RWPE1 (cell line): ENCODE data around the gene ST7.

Experiments used
- CTCF ChIA-PET: fragments of 350-600 bp; sonication (Branson Sonifier 250); formaldehyde crosslinking; extraction: SDS; loops from one replicate; lab custom pipeline; 2021; lab: Yijun Ruan, JAX
- POLR2A ChIA-PET: fragments of 400-600 bp; formaldehyde crosslinking; extraction: SDS; loops from one replicate; lab custom pipeline; 2020; ENCODE audit warnings: antibody characterized with exemption; ENCODE audit not compliant: low non-redundant PET; lab: Yijun Ruan, JAX
- DNase-seq: peaks from one replicate; pipeline ENCODE4 v3.0.0; 2012; ENCODE audit warnings: low spot score
- H3K27ac ChIP-seq: fragments of 450-650 bp; 2 replicates; pipeline ENCODE4 v1.5.1; 2017
- CTCF ChIP-seq: fragments of 450-650 bp; conservative IDR thresholded peaks from 2 replicates; pipeline ENCODE4 v1.5.1; 2017; ENCODE audit warnings: low read depth, mild to moderate bottlenecking

Gene ST7

GRCh38 chr7:117154721-117155120 lies 201.4 kb downstream of the ST7 start:
- no peak for TF ChIP-seq CTCF
- H3K27ac ChIP-seq = no peak overlapping the region
- CTCF ChIA-PET = no interaction called here
- POLR2A ChIA-PET = no interaction called here
- DNase-seq = no peak

- CTCF ChIA-PET = interaction anchor here (0.7 kb wide), 1 partner anchor 173 kb away, joined by 3 read pairs; no protein-coding TSS in a partner anchor
These were observed 202.4 kb downstream of the ST7 start for GRCh38 chr7:117155694-117156093.

GRCh38 chr7:117157241-117158209 lies 204.2 kb downstream of the ST7 start:
- CTCF ChIA-PET = no interaction called here
- DNase-seq = peak; percentile 14
- no peak overlapping the region for H3K27ac ChIP-seq
- TF ChIP-seq CTCF = no peak
- POLR2A ChIA-PET = no interaction called here

More at GRCh38 chr7:117155694-117156093, 202.4 kb downstream of the ST7 start:
- no peak for TF ChIP-seq CTCF
- POLR2A ChIA-PET = no interaction called here
- no peak for DNase-seq
- H3K27ac ChIP-seq = no peak overlapping the region

- CTCF ChIA-PET = interaction anchor here (0.5 kb wide), 1 partner anchor 309 kb away, joined by 3 read pairs; no protein-coding TSS in a partner anchor
- no peak for TF ChIP-seq CTCF
- POLR2A ChIA-PET = no interaction called here
- no peak for DNase-seq
- H3K27ac ChIP-seq = no peak overlapping the region
These were observed 205.8 kb downstream of the ST7 start for GRCh38 chr7:117158941-117159697.

- CTCF ChIA-PET = no interaction called here
- POLR2A ChIA-PET = no interaction called here
- TF ChIP-seq CTCF = no peak
- DNase-seq = no peak
- no peak overlapping the region for H3K27ac ChIP-seq
These were observed 209.8 kb downstream of the ST7 start for GRCh38 chr7:117163101-117163500.

GRCh38 chr7:117164620-117165019 lies 211.3 kb downstream of the ST7 start:
- ChIA-PET CTCF (no interaction called here), POLR2A (no interaction called here)
- H3K27ac ChIP-seq = no peak overlapping the region
- TF ChIP-seq CTCF = no peak
- peak; percentile 32 for DNase-seq
